H1 (cell line): ENCODE results near the gene TYW1B. TPM values are rescaled to one million over a fixed set of nuclear protein-coding genes. Genes with fewer than 3 reads are reported as not detected.
"Not testable (repeated sequence)": the region's sequence is repeated elsewhere in the genome, so short reads cannot be mapped to it uniquely, and the experiment has no call there.

ENCODE experiments used
- CTCF ChIA-PET: fragments of 300-600 bp; sonication (Branson Sonifier 250); formaldehyde crosslinking; loops from one replicate; lab custom pipeline; 2021; ENCODE audit not compliant: partially characterized antibody; lab: Charles Lee
- POLR2A ChIA-PET: fragments of 300-600 bp; sonication (Branson Sonifier 250); formaldehyde crosslinking; loops from one replicate; lab custom pipeline; 2021; ENCODE audit warnings: inconsistent platforms; ENCODE audit not compliant: partially characterized antibody; lab: Charles Lee
- DNase-seq, 2 experiments: peaks; one replicate each; pipeline versions ENCODE4 v3.0.0 to v3.0.0-alpha.2; 2010 to 2022; ENCODE audit warnings: low spot score in 2 of 2, low read depth in 1 of 2, mixed read lengths in 1 of 2
- FAIRE-seq: peaks from 2 replicates; lab custom pipeline; 2011; peaks lifted over from hg19 to GRCh38; lab: Jason Lieb, UNC
- H2AFZ ChIP-seq: 2 replicates; pipeline ENCODE4 v1.8.1; 2012; ENCODE audit warnings: low read length, inconsistent platforms
- H2AK5ac ChIP-seq: 2 replicates; pipeline ENCODE4 v1.6.1; 2013; ENCODE audit warnings: low read depth, low read length
- H2BK120ac ChIP-seq: replicated peaks from 2 replicates; pipeline ENCODE3; 2013; ENCODE audit warnings: low read depth, low read length, inconsistent platforms
- H2BK12ac ChIP-seq: 2 replicates; pipeline ENCODE4 v1.6.1; 2013; ENCODE audit warnings: low read depth, low read length
- H2BK15ac ChIP-seq: 2 replicates; pipeline ENCODE4 v1.6.1; 2013; ENCODE audit warnings: low read length
- H2BK20ac ChIP-seq: 2 replicates; pipeline ENCODE4 v1.6.1; 2013; ENCODE audit warnings: low read length
- H2BK5ac ChIP-seq: 2 replicates; pipeline ENCODE4 v1.6.1; 2013; ENCODE audit warnings: low read depth, low read length
- H3K14ac ChIP-seq: 2 replicates; pipeline ENCODE4 v1.6.1; 2013; ENCODE audit warnings: inconsistent platforms; ENCODE audit not compliant: insufficient read length
- H3K18ac ChIP-seq: 2 replicates; pipeline ENCODE4 v1.6.1; 2013; ENCODE audit warnings: low read length; ENCODE audit errors: extremely low read depth
- H3K23ac ChIP-seq: 2 replicates; pipeline ENCODE4 v1.6.1; 2013; ENCODE audit warnings: inconsistent platforms; ENCODE audit not compliant: insufficient read length
- H3K23me2 ChIP-seq: 2 replicates; pipeline ENCODE4 v1.6.1; 2013; ENCODE audit warnings: low read depth, low read length
- H3K27ac ChIP-seq: 2 replicates; pipeline ENCODE4 v1.6.1; 2011; ENCODE audit warnings: low read depth, low read length, inconsistent platforms
- H3K27me3 ChIP-seq, 4 experiments: replicated peaks in 1 of 4; 1 replicate in 1 of 4; 2 replicates in 3 of 4; pipeline versions ENCODE4 v1.6.1 to v1.8.1; 2011 to 2013; ENCODE audit warnings: low read length in 3 of 4, mild to moderate bottlenecking in 3 of 4, inconsistent platforms in 2 of 4, mixed read lengths in 2 of 4, moderate library complexity in 1 of 4; ENCODE audit not compliant: control insufficient read depth in 3 of 4, insufficient read depth in 3 of 4; ENCODE audit errors: extremely low read depth in 1 of 4
- H3K36me3 ChIP-seq, 4 experiments: 2 replicates each; pipeline versions ENCODE4 v1.6.1 to v1.8.1; 2011 to 2013; ENCODE audit warnings: mild to moderate bottlenecking in 4 of 4, low read length in 3 of 4, moderate library complexity in 2 of 4, control low read depth in 1 of 4, inconsistent platforms in 1 of 4; ENCODE audit not compliant: insufficient read depth in 4 of 4, control insufficient read depth in 2 of 4
- H3K4ac ChIP-seq: replicated peaks from 2 replicates; pipeline ENCODE3; 2013; ENCODE audit warnings: low read length, low read depth, mixed read lengths, inconsistent platforms; ENCODE audit not compliant: insufficient read length
- H3K4me1 ChIP-seq, 4 experiments: replicated peaks in 1 of 4; 1 replicate in 1 of 4; 2 replicates in 3 of 4; pipeline versions ENCODE4 v1.6.1 to v1.8.1; 2011 to 2013; ENCODE audit warnings: low read length in 3 of 4, inconsistent platforms in 2 of 4, mixed read lengths in 1 of 4; ENCODE audit not compliant: insufficient read depth in 4 of 4, control insufficient read depth in 3 of 4
- H3K4me2 ChIP-seq, 2 experiments: 2 replicates each; pipeline versions ENCODE4 v1.6.1 to v1.8.1; 2011 to 2013; ENCODE audit warnings: low read depth in 2 of 2, low read length in 2 of 2, control low read depth in 1 of 2, inconsistent platforms in 1 of 2, mild to moderate bottlenecking in 1 of 2; ENCODE audit not compliant: insufficient read depth in 1 of 2
- H3K4me3 ChIP-seq, 4 experiments: fragments of 200-600, 300-600 bp in 1 of 4; sonication (generic), shearing (Covaris generic), sonication (Bioruptor Twin) in 1 of 4; 2 replicates each; pipeline versions ENCODE4 v1.5.1 to v1.8.1; 2011 to 2016; ENCODE audit warnings: low read length in 4 of 4, low read depth in 3 of 4, control low read depth in 2 of 4, inconsistent platforms in 2 of 4, mild to moderate bottlenecking in 2 of 4, mixed read lengths in 1 of 4, moderate library complexity in 1 of 4; ENCODE audit not compliant: insufficient read depth in 2 of 4; ENCODE audit errors: extremely low read depth in 1 of 4
- H3K56ac ChIP-seq: replicated peaks from 2 replicates; pipeline ENCODE3; 2013; ENCODE audit warnings: low read depth, mild to moderate bottlenecking, mixed read lengths, low read length, inconsistent platforms; ENCODE audit not compliant: insufficient read length
- H3K79me1 ChIP-seq: 2 replicates; pipeline ENCODE4 v1.6.1; 2013; ENCODE audit warnings: low read depth, low read length, control low read depth
- H3K79me2 ChIP-seq, 2 experiments: 2 replicates each; pipeline versions ENCODE4 v1.6.1 to v1.8.1; 2012 to 2013; ENCODE audit warnings: low read length in 2 of 2, mild to moderate bottlenecking in 2 of 2, inconsistent platforms in 1 of 2; ENCODE audit not compliant: insufficient read depth in 2 of 2, control insufficient read depth in 1 of 2
- H3K9ac ChIP-seq, 4 experiments: replicated peaks in 1 of 4; 1 replicate in 1 of 4; 2 replicates in 3 of 4; pipeline versions ENCODE4 v1.6.1 to v1.8.1; 2011 to 2013; ENCODE audit warnings: low read depth in 3 of 4, low read length in 3 of 4, control low read depth in 2 of 4, mild to moderate bottlenecking in 2 of 4, moderate library complexity in 2 of 4, inconsistent platforms in 1 of 4; ENCODE audit errors: extremely low read depth in 1 of 4
- H3K9me3 ChIP-seq, 2 experiments: 2 replicates each; pipeline versions ENCODE4 v1.6.1 to v1.8.1; 2012 to 2013; ENCODE audit warnings: mild to moderate bottlenecking in 2 of 2, moderate library complexity in 2 of 2, control low read depth in 1 of 2, inconsistent platforms in 1 of 2, low read depth in 1 of 2, low read length in 1 of 2, mixed read lengths in 1 of 2; ENCODE audit not compliant: insufficient read depth in 2 of 2
- H4K20me1 ChIP-seq, 2 experiments: replicated peaks in 1 of 2; 2 replicates each; pipeline versions ENCODE3 to v1.8.1; 2011 to 2013; ENCODE audit warnings: inconsistent platforms in 2 of 2, low read length in 2 of 2, mild to moderate bottlenecking in 1 of 2; ENCODE audit not compliant: insufficient read depth in 2 of 2, control insufficient read depth in 1 of 2
- H4K5ac ChIP-seq: 2 replicates; pipeline ENCODE4 v1.6.1; 2013; ENCODE audit warnings: low read length, low read depth, mixed read lengths, inconsistent platforms; ENCODE audit not compliant: insufficient read length
- H4K8ac ChIP-seq: 2 replicates; pipeline ENCODE4 v1.8.0; 2013; ENCODE audit warnings: mild to moderate bottlenecking, moderate library complexity, low read length, inconsistent platforms; ENCODE audit not compliant: insufficient read depth; ENCODE audit errors: extremely low read depth
- H4K91ac ChIP-seq: replicated peaks from 2 replicates; pipeline ENCODE3; 2013; ENCODE audit warnings: low read length, mixed read lengths, inconsistent platforms; ENCODE audit not compliant: insufficient read length
- WGBS, 2 experiments: shearing (Covaris generic) in 1 of 2; methylation state at CpG; one replicate each; pipeline versions ENCODE4 v1.1.6 to v1.1.7; 2013 to 2015; ENCODE audit warnings: low lambda C conversion rate in 2 of 2, mixed read lengths in 2 of 2, inconsistent platforms in 1 of 2, low coverage in 1 of 2, missing lambda C conversion rate in 1 of 2; ENCODE audit not compliant: insufficient replicate concordance in 2 of 2, insufficient coverage in 1 of 2, insufficient read length in 1 of 2; ENCODE audit errors: extremely low coverage in 1 of 2, missing lambda C conversion rate in 1 of 2; 5-methylcytosine and 5-hydroxymethylcytosine counted together
- polyA plus RNA-seq, 7 experiments: library from polyadenylated mRNA; depleted of rRNA in 3 of 7; stranded (reverse) in 5 of 7; unstranded in 2 of 7; fragments of >200 nt in 5 of 7; fragments of 200-250 nt in 2 of 7; gene quantifications; 1 replicate in 5 of 7; 2 replicates in 1 of 7; 4 replicates in 1 of 7; pipeline versions ENCODE4 v1.2.1 to v1.2.3, GENCODE V29; 2011 to 2013; ENCODE audit warnings: missing spikeins in 2 of 7, mixed read lengths in 2 of 7
- total RNA-seq: library from RNA; stranded (reverse); fragmentation: NEBNext Ultra II Directional; extraction: Animal tissue kit (Norgen Biotek cat#: 25700); gene quantifications from 2 replicates; pipeline ENCODE4 v1.2.1, GENCODE V29; 2021

The TYW1B gene
- total and polyA plus RNA-seq, 2 of the 8 experiments (the other 6 are each of a cell fraction or from before 2014, with no cell fraction given) = 6.8 to 12.6 TPM

GRCh38 chr7:72855261-72855660, 27.3 kb upstream of the TYW1B start:
- H3K4ac ChIP-seq, H3K18ac ChIP-seq, H3K4me3 ChIP-seq, H3K27me3 ChIP-seq, FAIRE-seq, H2BK20ac ChIP-seq, H3K23ac ChIP-seq, H3K4me1 ChIP-seq, H2AFZ ChIP-seq, H4K8ac ChIP-seq, H2AK5ac ChIP-seq, H2BK120ac ChIP-seq, H3K23me2 ChIP-seq, H3K9ac ChIP-seq, H3K14ac ChIP-seq, H3K4me2 ChIP-seq, H3K36me3 ChIP-seq, H2BK5ac ChIP-seq, H4K5ac ChIP-seq, H2BK15ac ChIP-seq, H3K79me1 ChIP-seq, H4K91ac ChIP-seq, DNase-seq, CTCF ChIA-PET, H3K56ac ChIP-seq, H2BK12ac ChIP-seq, H4K20me1 ChIP-seq, H3K27ac ChIP-seq, H3K79me2 ChIP-seq, POLR2A ChIA-PET, H3K9me3 ChIP-seq: not testable (repeated sequence)
- WGBS, 2 experiments = 96% methylated on average over 5 of the region's 6 CpGs; no CpG with 5 or more reads in 1 of the 2 experiments

GRCh38 chr7:72852937-72853336, 24.9 kb upstream of the TYW1B start:
- H3K79me1 ChIP-seq, H2BK5ac ChIP-seq, H4K8ac ChIP-seq, H2BK120ac ChIP-seq, H2AK5ac ChIP-seq, H3K4me1 ChIP-seq, H3K36me3 ChIP-seq, FAIRE-seq, H3K23me2 ChIP-seq, H4K91ac ChIP-seq, H3K4me2 ChIP-seq, H3K9me3 ChIP-seq, H3K56ac ChIP-seq, H3K14ac ChIP-seq, H2AFZ ChIP-seq, H3K79me2 ChIP-seq, H2BK20ac ChIP-seq, CTCF ChIA-PET, H2BK15ac ChIP-seq, POLR2A ChIA-PET, H3K23ac ChIP-seq, H3K27ac ChIP-seq, H3K4ac ChIP-seq, DNase-seq, H3K9ac ChIP-seq, H3K4me3 ChIP-seq, H3K27me3 ChIP-seq, H2BK12ac ChIP-seq, H4K5ac ChIP-seq, H3K18ac ChIP-seq, H4K20me1 ChIP-seq: not testable (repeated sequence)
- WGBS, 2 experiments = 100% methylated on average over 1 of the region's 2 CpGs; no CpG with 5 or more reads in 1 of the 2 experiments
